Dedifferentiated amniotic fluid mesenchymal stem cell (primary cell): ENCODE results near the gene RIC3.

Experiments
- DNase-seq: peaks from one replicate; pipeline ENCODE4 v3.0.0-alpha.2; 2016; ENCODE audit errors: extremely low spot score

Gene RIC3

DNA sequence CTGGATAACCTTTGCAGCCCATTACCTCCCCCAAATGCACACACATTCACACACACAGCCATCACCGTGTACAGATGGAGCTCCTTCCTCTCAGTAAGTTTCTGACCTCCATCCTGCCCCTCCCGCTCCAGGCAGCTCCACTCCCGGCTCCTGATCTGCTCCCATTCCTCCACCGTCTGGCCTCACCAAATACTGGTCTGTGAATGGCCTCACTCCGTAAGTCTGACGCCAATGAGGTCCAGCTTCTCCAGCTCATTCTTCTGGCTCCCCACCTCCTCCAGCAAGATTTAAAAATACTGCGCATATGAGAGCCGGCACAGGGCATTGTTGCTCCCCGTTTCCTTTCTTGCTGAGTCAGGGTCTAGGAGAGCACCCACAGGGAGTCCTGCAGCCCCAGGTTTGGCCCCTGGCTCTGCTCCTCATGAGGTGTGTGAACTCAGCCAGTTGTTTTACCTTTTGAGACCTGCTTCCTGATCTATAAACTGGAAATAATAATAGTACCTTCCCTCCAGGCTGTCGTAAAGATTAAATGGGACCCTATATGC lies 101.8 kb downstream of the RIC3 start:
- no peak for DNase-seq

DNA sequence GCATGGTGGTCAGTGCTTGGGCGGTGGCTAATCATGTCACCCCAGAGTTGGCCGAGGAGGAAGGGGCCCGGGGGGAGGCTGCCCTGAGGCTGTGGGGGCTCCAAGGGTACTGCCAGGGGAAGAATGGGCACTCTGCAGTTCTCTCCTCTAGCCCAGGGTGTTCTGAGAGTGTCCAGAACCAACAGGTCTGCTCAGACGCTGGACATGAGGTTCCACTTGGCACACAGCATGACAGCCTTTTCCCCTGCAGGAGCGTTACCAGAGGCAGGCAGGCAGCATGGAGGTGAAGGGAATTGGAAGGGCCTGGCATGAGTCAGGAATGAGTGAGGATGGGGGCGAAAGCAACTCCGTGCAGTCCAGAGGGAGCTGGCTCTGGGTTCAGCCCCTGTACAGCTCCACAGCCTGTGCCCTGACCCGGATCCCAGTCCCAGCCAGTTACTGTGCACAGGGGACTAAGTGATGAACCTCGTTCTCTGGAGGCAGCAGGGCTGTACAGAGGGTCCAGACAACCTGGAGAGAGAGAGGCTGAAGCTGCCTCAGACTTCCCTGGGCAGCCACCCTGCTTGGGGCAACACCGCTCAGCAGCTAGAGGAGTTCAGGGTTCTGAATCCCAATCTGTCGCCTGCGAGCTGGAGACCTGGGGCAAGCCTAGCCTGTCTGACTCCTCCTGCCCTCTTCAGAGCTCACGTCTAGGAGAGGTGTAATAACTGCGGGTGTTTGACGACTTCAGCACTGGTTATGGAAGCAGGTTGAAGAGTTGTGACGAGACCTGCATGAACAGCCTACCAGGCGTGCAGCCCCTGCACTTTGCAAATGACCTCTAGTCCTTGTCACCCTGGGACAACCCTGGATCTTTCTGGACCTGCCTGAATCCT lies 102.6 kb downstream of the RIC3 start:
- DNase-seq: no peak

- no peak for DNase-seq
These were observed 103.8 kb downstream of the RIC3 start for GRCh38 chr11:8065031-8065430.

DNA sequence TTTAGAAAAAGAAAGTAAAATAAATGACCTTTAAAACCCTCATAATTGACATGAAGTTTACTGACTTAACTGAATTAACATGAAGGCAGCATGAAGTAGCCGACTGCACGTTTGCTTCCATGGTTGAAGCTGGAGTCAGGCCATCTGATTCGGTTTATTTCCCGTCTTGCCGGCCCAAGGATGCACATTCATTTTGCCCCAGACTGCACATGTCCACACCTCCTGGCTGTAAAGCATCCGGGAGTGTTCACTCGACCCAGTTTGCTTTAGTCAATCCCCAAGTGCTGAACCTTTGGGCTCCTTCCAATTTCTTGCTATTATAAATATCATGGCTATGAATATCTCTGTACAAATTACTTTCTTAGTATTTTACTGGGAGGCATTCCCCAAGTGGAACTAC lies 105.5 kb downstream of the RIC3 start:
- DNase-seq: peak; percentile 34

GRCh38 chr11:8062781-8063257 lies 106.0 kb downstream of the RIC3 start:
- DNase-seq: no peak

DNA sequence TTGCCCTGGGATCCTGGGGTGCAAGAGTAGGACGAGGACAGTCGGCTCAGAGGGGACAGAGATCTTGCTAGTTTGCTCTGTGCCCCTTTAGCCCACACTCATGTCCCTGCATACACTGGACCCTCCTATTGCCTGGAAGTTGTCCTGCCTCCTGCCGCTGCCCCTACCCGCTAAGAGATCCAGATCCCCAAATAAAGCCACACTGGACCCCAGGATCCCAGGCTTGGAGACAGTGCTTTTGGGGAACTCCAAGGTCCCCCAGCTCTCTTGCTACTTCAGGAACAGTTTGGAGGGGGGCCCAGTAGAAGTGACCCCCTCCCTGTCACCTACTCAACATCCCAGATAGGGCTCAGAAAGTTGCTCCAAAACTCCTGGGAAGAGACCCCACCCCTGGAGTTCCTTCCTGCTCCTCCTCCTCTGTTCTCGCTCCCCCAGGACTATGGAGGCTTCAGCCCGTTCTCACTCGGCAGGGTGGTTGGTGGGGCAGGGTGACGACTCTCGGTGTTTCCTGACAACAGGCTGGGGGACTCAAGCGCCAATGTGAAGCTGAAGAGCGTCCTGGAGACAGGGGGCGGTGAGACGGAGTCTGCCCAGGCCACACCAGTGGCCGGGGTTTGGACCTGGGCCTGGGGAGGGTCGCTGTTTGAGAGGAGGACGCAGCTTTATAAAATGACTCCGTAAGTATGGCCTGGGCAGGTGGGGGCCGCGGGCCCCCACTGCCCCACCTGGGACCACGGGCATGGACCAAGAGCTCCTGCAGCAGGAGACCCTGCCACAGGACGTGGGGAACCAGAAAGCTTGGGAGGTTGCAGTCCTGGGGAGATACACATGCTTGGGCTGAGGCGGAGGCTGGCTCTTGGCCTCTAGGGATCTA lies 107.0 kb downstream of the RIC3 start:
- DNase-seq: no peak

DNA sequence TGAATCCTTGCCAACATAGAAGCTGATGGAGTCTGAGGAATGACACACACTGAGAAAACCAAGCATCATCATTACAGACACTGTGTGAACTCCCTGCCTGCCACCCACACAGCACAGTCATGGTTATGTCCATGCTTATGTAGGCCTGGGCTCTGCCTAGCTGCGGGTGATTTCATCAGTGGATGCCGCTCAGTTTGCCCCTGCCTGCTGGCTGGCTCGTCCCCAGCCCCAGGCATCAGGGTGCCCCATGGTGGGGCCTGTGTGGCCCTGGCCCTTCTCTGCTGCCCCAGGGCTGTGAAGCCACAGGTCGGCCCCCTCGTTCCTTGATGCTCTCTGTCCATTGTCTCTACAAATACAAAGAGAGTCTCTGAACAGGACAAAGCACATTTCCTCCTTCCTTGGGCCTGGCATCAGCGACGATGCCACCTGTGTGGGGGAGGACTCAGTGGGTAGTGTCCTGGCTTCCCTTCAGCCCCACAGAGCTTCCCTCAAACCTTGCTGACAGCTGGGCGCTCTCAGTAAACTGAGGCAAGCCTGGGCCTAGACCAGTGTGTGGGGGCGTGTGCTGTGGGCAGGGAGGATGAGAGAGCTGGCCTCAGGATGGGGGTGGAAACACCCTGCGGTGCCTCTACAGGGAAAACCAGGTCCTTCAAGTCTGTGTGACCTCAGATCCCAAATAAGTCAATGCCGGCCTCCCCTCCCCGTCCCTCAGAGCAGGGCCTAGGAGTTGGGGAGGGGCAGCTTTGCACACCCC lies 107.8 kb downstream of the RIC3 start:
- peak; percentile 57 for DNase-seq

DNA sequence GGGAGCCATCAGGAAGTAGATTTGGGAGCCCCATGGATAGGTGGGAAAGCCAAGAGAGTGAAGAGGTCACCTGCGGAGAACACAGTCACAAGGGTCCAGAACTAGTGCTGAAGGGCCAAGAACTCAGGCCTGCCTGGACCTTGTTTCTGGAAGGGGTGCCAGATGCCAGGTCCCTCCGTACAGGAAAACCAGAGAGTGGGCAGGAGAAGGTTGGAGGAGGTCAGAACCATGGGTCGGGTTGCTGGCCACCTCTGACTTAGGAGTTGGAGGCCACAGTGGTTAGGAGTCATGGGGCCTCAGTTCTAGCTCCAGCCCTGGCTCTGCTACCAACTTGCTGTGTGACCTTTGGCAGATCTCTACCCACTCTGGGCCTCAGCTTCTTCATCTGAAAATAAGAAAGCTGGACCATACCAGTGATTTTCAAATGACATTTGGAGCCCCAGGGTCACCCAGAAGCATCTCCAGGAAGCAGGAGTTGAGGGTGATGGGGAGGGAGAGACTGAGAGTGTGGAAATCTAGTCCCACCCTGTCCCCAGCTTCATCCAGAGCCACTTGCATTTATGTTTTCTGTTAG lies 108.6 kb downstream of the RIC3 start:
- no peak for DNase-seq

DNA sequence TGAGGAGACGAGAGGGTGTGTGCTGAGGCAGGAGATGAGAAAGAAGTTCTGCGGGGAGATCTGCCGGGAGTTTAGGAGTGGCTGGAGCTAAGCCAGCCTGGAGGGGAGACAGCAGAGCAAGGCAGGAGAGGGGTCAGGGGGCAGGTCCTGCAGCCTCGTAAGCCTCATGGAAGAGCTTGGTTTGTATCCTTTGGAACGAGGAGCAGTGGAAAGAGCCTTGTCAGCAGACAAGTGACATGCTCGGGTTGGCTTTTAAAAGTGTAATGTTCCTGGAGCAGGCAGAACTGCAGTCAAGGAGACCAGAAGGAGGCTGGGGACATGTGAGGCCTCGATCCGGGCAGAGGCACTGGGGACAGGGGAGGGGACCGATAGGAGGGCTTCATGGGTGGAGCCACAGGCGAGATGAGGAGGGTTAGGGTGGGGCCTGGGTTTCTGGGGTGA lies 109.2 kb downstream of the RIC3 start:
- no peak for DNase-seq

DNA sequence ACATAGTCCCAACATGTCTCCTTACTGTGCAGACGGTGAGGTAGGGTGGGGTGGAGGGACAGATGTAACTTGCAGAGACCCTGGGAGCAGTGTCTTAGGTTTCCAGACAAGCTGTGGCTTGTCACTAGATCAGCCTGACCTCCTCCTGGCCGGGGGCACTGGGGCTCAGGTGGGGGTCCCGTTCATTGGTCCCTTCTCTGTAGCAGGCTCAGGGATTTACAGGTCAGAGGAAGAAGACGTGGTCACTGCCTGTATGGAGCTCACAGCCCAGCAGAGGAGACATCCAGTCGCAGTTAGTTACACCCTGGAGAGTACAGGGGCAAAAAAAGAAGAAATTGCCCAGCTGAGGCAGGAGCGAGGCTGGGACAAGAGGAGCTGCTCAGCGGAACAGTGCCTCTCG lies 109.8 kb downstream of the RIC3 start:
- DNase-seq: no peak

- DNase-seq: no peak
These were observed 110.6 kb downstream of the RIC3 start for GRCh38 chr11:8058216-8058615.

GRCh38 chr11:8056810-8057463 lies 111.9 kb downstream of the RIC3 start:
- DNase-seq: peak; percentile 74
